ENCODE results near the gene CATSPERB.

GRCh38 chr14:91685600-91685999, 46.3 kb downstream of the CATSPERB start:
- TF ChIP-seq CTCF (IDR thresholded peaks at IDR 0.05; ENCODE audit: control extremely low read depth in 1 of 3, insufficient read depth in 1 of 3, low read depth in 1 of 3, low read length in 3 of 3) = no peak
- no peak for TF ChIP-seq CEBPB (IDR thresholded peaks at IDR 0.05; ENCODE audit: low read depth, low read length)
- TF ChIP-seq RBBP5 (IDR thresholded peaks at IDR 0.05; ENCODE audit: borderline replicate concordance, low read depth, low read length) = no peak
- TF ChIP-seq POLR2A (IDR thresholded peaks at IDR 0.05; ENCODE audit: control extremely low read depth in 1 of 2, low read depth in 2 of 2, low read length in 2 of 2) = no peak
- TF ChIP-seq EZH2 (IDR thresholded peaks at IDR 0.05; ENCODE audit: low read depth, low read length, severe bottlenecking) = no peak
- no peak for TF ChIP-seq TBP (IDR thresholded peaks at IDR 0.05; ENCODE audit: low read depth, low read length)
- no peak for TF ChIP-seq SRF (IDR thresholded peaks at IDR 0.05; ENCODE audit: low read depth, low read length)
- TF ChIP-seq YY1 (IDR thresholded peaks at IDR 0.05; ENCODE audit: low read depth, low read length) = no peak
- no peak for TF ChIP-seq FOSL1 (IDR thresholded peaks at IDR 0.05; ENCODE audit: insufficient read depth, low read depth, low read length)
- TF ChIP-seq RXRA (IDR thresholded peaks at IDR 0.05; ENCODE audit: insufficient read depth, low read depth, low read length) = no peak
- no peak for TF ChIP-seq RNF2 (IDR thresholded peaks at IDR 0.05; ENCODE audit: borderline replicate concordance, low read depth, low read length, missing control alignments, poor library complexity, severe bottlenecking)

All from H1 (cell line).